Astrocyte of the spinal cord (primary cell): ENCODE measurements around the gene ABR.
"Not testable (repeated sequence)": the region's sequence is repeated elsewhere in the genome, so short reads cannot be mapped to it uniquely, and the experiment has no call there.

ENCODE experiments used
- DNase-seq: peaks from one replicate; pipeline ENCODE4 v3.0.0; 2011; ENCODE audit warnings: low read depth, low spot score
- H3K4me3 ChIP-seq: 2 replicates; pipeline ENCODE4 v1.5.1; 2011; ENCODE audit warnings: low read depth, mild to moderate bottlenecking, low read length, moderate library complexity
- in situ Hi-C: cut with HindIII; loops from 2 replicates; pipeline ENCODE4 v1.10.0; 2017; ENCODE audit warnings: low sequenced_read_pairs
- TF ChIP-seq, protein P1 (sequence below): IDR thresholded peaks from 2 replicates; pipeline ENCODE4 v1.5.1; 2012; ENCODE audit warnings: low read depth, mild to moderate bottlenecking, low read length, inconsistent platforms

The ABR gene

GRCh38 chr17:1143573-1143972, 36.2 kb downstream of the ABR start:
- H3K4me3 ChIP-seq: no peak overlapping the region
- in situ Hi-C loops: no loop called here
- TF ChIP-seq, protein P1, sequence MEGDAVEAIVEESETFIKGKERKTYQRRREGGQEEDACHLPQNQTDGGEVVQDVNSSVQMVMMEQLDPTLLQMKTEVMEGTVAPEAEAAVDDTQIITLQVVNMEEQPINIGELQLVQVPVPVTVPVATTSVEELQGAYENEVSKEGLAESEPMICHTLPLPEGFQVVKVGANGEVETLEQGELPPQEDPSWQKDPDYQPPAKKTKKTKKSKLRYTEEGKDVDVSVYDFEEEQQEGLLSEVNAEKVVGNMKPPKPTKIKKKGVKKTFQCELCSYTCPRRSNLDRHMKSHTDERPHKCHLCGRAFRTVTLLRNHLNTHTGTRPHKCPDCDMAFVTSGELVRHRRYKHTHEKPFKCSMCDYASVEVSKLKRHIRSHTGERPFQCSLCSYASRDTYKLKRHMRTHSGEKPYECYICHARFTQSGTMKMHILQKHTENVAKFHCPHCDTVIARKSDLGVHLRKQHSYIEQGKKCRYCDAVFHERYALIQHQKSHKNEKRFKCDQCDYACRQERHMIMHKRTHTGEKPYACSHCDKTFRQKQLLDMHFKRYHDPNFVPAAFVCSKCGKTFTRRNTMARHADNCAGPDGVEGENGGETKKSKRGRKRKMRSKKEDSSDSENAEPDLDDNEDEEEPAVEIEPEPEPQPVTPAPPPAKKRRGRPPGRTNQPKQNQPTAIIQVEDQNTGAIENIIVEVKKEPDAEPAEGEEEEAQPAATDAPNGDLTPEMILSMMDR: no peak
- peak; percentile 26 for DNase-seq

DNA sequence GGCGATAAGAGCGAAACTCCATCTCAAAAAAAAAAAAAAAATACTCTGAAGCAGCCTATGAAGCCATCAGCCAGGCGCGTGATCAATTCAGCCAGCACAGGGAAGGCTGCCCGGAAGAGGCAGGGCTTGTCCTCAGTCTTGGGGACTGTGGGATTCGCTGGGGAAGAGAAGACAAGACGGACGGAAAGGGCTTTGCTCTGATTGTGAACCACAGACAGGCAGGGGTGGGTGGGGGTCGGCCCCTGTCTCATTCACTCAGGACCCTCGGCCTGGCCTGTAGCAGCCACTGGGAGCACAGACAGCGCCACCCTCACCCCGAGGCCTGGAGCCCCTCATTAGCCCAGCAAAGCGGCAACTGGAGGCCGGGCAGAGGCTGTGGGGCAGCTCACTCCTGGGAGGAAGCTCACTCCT, 37.2 kb downstream of the ABR start:
- TF ChIP-seq, protein P1: no peak
- no peak for DNase-seq
- in situ Hi-C loops: no loop called here
- no peak overlapping the region for H3K4me3 ChIP-seq

DNA sequence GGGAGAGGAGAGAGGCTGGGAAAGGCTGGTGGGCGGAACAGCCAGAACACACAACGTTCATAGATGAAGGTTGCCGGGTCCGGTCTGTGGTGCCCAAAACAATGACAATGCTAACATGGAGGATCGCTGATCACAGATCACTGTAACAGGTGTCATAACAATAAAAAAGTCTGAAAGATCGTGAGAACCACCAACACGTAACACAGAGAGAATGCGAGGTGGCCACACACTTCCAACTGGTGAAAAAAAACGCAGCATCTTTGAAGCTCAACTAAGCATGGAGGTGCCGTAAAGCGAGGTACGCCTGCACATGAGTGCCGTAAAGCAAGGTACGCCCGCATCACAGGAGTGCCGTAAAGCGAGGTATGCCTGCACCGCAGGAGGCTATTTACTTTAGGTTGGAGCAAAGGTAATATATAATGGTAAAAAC, 42.3 kb downstream of the ABR start:
- DNase-seq: no peak
- H3K4me3 ChIP-seq: no peak overlapping the region
- TF ChIP-seq, protein P1: no peak
- in situ Hi-C loops: no loop called here

- in situ Hi-C loops: no loop called here
- H3K4me3 ChIP-seq: no peak overlapping the region
- TF ChIP-seq, protein P1: no peak
- DNase-seq: no peak
Observed at GRCh38 chr17:1136748-1137147, 43.0 kb downstream of the ABR start.

DNA sequence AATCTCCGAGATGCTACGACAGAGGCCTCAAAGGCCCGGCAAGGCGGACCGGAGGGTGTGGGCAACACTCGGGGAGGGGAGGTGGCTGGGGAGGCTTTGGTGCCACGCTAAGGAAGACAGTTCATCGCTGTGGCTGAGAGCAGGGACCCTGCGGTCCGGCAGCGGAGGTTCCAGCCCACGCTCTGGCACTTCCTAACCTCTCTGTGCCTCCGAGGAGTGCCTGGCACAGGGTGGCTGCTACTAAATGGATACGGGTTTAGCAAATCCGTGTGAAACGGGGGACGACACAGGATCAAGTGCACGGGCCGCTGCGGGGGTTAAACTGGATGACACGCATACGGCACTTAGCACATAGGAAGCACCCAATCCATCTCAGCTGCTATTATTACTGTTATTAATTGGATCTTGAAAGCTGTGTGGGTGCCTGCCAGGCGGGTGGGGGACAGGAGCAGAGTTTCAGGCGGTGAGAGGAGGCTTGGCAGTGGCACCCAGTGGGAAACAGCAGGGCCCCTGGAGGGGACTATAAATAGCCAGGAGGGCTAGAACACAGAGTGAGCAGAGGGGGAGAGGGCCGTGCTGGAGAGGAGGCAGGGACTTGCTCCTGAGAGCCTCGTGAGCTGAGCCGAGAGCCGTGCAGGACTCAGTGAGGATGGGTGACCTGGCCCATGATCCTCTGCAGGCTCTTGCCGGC, 45.0 kb downstream of the ABR start:
- in situ Hi-C loops: no loop called here
- DNase-seq: no peak
- TF ChIP-seq, protein P1: no peak
- no peak overlapping the region for H3K4me3 ChIP-seq

GRCh38 chr17:1130191-1130590, 49.6 kb downstream of the ABR start:
- in situ Hi-C loops: no loop called here
- no peak overlapping the region for H3K4me3 ChIP-seq
- TF ChIP-seq, protein P1: no peak
- DNase-seq: no peak

DNA sequence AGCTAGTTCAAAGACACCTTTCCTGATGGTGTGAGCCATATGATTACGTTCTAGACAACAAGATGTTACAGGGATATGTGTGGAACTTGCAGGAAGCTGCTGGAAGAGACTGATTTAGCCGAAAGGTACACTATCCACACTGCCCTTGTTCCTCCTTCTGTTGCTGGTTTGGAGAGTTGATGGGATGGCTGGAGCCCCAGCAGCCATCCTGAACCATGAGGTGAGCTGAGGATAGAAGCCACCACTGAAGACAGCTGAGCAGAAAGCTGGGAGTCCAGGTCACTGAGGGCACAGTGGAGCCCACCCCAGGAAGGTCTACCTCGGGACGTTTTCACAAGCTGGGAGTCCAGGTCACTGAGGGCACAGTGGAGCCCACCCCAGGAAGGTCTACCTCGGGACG, 51.3 kb downstream of the ABR start:
- H3K4me3 ChIP-seq, in situ Hi-C loops, DNase-seq: not testable (repeated sequence)
